ENCODE measurements around the gene COL19A1.
"Not testable (repeated sequence)": the region's sequence is repeated elsewhere in the genome, so short reads cannot be mapped to it uniquely, and the experiment has no call there.

The COL19A1 gene

DNA sequence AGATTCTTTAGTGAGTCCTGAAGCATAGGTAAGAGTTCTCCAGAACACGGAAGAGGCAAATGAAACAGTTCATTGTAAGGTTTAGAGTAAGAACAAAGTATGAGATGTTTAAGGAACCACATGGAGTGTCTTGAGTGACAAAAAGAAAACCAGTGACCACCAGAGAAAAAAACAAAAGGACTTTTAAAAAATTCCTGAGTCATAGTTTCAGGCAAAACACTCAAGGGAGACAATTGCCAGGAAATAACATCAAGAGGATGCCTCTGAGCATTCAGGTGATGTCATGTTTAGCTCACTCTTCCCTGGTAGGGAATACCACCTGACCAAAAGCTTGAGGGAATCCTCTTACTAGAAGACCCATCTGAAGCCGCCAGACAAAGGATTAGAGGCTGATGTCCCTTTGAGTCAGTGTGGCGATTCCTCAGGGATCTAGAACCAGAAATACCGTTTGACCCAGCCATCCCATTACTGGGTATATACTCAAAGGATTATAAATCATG is 110.3 kb downstream of the COL19A1 start:
- DNase-seq = no peak

- no peak for DNase-seq
These were observed 114.3 kb downstream of the COL19A1 start for GRCh38 chr6:69980624-69981023.

GRCh38 chr6:69984506-69984905 is 118.2 kb downstream of the COL19A1 start:
- DNase-seq = no peak

DNA sequence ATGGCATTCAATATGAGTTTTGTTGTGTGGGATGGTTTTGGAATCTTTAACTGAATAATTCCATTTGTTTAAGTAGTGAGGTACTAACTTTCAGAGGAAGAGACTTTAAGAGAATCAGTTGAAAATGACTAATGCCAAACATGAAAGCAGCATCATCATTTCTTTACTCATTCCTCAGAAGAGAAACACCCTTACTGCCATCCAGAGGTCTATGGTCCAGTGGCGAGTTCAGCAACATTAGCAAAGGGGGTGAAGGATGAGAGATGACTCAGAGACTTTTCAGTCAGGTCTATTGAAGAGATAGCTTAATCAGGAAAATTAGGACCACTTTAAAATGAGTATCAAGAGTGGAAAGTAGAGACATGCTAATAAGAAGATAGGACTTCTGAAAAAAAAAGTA is 118.8 kb downstream of the COL19A1 start:
- DNase-seq = no peak

DNA sequence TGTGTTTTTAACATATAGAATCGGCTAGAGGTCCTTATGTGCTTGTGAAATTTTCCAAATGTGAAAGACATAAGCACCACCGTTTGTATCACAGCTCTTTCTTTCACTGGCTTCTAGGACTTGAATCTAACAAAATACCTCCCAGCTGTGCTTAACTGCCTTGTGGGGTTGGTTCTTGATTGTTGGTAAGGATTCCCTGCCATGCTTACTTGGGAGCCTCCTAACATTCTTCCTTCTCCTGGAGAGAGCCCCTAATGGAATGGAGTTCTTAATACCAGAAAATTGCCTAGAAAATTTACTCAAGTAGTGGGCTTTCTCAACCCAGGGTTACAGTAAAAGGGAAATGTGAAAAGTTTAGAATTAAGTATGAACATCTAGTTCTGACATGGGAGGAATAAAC is 121.2 kb downstream of the COL19A1 start:
- DNase-seq = no peak

DNA sequence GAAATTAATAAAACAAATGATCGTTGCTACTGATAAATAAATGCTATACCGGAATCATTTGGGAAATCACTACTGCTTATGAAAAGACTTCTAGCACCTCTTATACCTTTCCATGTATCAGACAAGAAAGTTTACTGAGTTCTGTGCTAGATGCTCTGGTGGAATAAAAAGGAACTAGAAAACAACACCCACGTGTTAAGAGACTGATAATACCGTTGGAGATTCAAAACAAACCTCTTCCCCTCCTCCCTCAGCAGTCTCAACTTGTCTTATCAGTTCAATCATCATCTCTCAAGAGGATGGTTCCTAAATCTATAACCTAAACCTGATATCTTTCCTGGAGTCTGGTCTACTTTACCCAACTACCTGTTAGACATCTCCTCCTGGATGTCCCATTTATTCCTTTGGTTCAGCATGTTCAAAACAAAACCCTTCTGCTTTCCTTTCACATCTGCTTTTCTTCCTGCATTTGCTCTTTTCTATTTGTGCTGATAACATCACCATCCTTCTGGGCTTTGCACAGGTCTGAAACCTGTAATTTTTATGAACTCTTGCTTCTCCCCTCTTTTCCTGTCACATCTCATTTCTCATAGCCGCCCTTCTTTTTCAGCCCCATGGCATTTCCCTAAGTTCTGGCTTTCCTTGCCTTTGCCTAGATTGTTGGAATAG is 122.2 kb downstream of the COL19A1 start:
- no peak for DNase-seq

DNA sequence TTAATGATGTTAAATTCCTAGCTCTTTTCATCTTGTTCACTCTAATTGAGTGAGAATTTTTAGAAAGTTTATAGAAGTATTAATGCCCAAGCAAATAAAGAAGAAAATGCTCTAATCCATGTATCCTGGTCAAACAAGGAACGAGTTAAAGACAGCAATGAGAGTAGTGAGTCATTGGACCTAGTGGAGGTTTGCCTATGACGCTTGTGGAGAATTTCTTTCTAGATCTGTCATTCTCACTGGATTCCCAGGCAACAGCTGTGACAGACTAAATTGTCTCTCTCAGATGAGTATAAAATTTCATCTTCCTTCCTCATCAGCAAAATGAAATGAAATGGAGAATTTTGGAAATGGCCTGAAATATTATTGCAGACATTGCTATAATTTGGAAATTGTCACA is 127.9 kb downstream of the COL19A1 start:
- no peak for DNase-seq

DNA sequence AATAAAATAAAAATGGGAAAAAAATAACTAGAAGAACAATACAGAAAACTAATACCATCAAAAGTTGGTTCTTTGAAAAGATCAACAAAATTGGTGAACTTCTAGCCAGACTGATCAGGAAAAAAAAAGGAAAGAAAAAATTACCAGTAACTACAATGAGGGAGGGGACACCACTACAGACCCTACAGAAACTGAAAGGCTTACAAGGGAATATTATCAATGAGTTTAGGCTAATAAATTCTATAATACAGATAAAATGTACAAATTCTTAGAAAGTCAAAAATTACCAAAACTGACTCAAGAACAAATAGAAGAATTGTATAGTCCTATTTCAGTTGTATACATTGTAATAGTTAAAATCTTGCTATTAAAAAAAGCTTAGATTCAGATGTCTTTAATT is 141.8 kb downstream of the COL19A1 start:
- no peak for DNase-seq

DNA sequence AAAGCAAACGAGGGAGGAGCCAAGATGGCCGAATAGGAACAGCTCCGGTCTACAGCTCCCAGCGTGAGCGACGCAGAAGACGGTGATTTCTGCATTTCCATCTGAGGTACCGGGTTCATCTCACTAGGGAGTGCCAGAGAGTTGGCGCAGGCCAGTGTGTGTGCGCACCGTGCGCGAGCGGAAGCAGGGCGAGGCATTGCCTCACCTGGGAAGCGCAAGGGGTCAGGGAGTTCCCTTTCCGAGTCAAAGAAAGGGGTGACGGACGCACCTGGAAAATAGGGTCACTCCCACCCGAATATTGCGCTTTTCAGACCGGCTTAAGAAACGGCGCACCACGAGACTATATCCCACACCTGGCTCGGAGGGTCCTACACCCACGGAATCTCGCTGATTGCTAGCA is 144.0 kb downstream of the COL19A1 start:
- DNase-seq = not testable (repeated sequence)

DNA sequence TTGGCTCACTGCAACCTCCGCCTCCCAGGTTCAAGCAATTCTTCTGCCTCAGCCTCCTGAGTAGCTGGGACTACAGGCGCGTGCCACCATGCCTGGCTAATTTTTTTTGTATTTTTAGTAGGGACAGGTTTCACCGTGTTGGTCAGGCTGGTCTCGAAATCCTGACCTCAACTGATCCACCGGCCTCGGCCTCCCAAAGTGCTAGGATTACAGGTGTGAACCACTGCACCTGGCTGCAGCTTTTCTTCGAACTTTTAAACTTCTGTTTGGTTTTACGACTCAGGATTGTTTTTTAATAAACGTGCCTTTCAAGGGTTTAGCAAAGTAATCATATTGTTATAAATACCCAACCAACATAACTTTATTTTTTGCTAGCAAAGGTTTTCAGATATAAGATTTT is 156.8 kb downstream of the COL19A1 start:
- DNase-seq = not testable (repeated sequence)

DNA sequence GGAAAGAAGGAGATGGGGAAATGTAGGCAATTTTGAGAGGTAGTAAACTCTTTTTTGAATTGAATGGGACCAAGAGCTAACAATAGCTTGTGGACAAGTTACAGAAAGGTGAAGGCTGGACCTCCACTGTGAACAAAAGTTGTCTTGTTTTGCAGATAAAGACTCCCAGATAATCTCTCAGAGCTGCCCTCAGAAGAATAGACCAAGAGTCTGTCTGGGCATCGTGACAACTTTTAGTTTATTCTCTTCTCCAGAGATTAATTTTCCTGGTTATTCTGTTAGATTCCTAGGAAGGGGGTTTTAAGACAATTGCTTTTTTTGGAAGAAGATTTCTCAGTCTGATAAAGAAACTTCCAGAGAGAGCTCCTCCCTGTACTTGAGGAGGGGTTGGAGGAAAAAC is 161.9 kb downstream of the COL19A1 start:
- DNase-seq = no peak

GRCh38 chr6:70028926-70029325 is 162.6 kb downstream of the COL19A1 start:
- DNase-seq = no peak

- no peak for DNase-seq
These were observed 167.4 kb downstream of the COL19A1 start for GRCh38 chr6:70033781-70034180.

GRCh38 chr6:70037445-70037844 is 171.1 kb downstream of the COL19A1 start:
- DNase-seq = no peak

GRCh38 chr6:70040766-70041165 is 174.4 kb downstream of the COL19A1 start:
- no peak for DNase-seq

GRCh38 chr6:70041411-70041810 is 175.1 kb downstream of the COL19A1 start:
- no peak for DNase-seq

- no peak for DNase-seq
These were observed 179.1 kb downstream of the COL19A1 start for GRCh38 chr6:70045413-70045812.

DNA sequence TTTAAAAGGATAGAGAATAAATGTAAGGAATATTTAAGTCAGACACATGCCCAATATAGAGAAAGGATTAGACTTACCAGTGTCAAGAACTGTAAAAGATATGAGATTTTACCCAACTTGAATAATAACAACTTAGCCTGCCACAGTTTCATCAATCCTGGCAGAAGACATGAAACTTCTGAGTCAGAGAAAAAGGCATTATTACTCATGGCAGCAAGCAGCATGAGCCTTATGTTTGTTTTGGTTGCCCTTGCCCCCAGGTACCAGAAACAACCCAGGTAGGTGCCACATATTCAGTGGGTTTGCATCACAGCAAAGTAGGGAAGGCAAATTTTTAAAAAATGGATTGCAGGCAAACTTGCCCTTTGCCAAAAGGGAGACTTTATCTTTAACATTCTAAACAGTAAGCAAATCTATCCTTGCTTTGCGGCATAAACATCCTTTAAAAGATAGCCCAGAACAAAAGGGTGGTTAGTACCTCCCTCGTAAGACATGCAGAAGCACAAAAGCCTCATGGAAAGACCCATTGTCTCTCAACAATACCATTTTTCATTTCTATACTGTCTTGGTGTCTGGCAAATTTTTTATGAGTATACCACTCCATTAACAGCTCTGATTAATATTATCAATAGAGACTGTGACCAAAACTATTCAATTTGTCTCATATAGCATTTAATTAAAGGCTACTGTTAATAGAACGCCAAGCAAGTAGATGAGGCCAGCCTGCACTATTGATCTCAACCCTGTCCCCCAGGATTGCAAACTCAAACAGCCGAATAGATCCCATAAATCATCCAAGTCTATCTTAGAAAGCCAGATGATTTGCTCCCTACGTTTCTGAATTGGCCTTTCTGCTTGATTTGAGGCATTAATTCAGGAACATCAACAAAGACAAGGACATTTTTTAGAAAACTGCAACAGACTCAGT is 185.1 kb downstream of the COL19A1 start:
- DNase-seq = no peak

GRCh38 chr6:70059039-70059719 is 192.8 kb downstream of the COL19A1 start:
- DNase-seq = no peak

- DNase-seq = no peak
These were observed 194.3 kb downstream of the COL19A1 start for GRCh38 chr6:70060680-70061079.

GRCh38 chr6:70061546-70061945 is 195.2 kb downstream of the COL19A1 start:
- no peak for DNase-seq

DNA sequence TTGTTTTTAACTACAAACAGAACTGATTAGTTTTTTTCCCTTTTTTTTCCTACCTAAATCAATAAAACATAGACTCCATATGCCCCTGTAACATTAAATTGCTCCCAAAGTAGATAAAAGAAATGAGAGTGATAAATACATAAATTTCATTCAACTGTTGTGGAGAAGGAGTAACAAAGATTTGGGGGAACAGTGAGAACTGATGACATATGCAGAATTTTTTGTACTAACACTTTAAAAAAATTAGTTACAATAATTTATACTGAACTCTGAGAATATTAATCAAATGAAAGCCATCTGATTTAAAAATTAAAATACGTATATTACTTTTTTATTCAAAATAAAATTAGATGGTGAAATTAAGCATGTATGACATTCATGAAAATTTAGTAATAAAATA is 195.7 kb downstream of the COL19A1 start:
- no peak for DNase-seq

- DNase-seq = no peak
These were observed 206.3 kb downstream of the COL19A1 start for GRCh38 chr6:70072540-70073179.

Data from NCI-H1092 (cell line).